DND-41 (cell line): ENCODE measurements around the gene DCDC1.

ENCODE experiments used
- ATAC-seq: fragments of 200-7000 bp; cut with Tn5 transposase; 3 replicates; pipeline ENCODE4 v1.9.1; 2021; ENCODE audit warnings: low read depth; ENCODE audit not compliant: insufficient read depth
- DNase-seq: peaks from one replicate; pipeline ENCODE4 v3.0.0-alpha.2; 2020
- H2AFZ ChIP-seq: 2 replicates; pipeline ENCODE4 v1.6.0; 2012; ENCODE audit warnings: low read depth, low read length
- H3K27ac ChIP-seq: 2 replicates; pipeline ENCODE4 v1.5.1; 2012; ENCODE audit warnings: low read length, inconsistent platforms
- H3K27me3 ChIP-seq: fragments of 200-600 bp; sonication (generic); 2 replicates; pipeline ENCODE4 v1.6.0; 2012; ENCODE audit warnings: low read length, mild to moderate bottlenecking, inconsistent platforms; ENCODE audit not compliant: insufficient read depth, poor library complexity
- H3K36me3 ChIP-seq: 2 replicates; pipeline ENCODE4 v1.5.1; 2012; ENCODE audit warnings: low read length, inconsistent platforms; ENCODE audit not compliant: insufficient read depth
- H3K4me1 ChIP-seq: 2 replicates; pipeline ENCODE4 v1.5.1; 2012; ENCODE audit warnings: mild to moderate bottlenecking, low read length; ENCODE audit not compliant: insufficient read depth
- H3K4me2 ChIP-seq: 2 replicates; pipeline ENCODE4 v1.6.0; 2012; ENCODE audit warnings: mild to moderate bottlenecking, moderate library complexity, low read length, inconsistent platforms; ENCODE audit not compliant: insufficient read depth
- H3K4me3 ChIP-seq, 2 experiments: fragments of 200-600 bp in 1 of 2; shearing (Covaris generic) in 1 of 2; 2 replicates each; pipeline ENCODE4 v1.5.1; 2012 to 2016; ENCODE audit warnings: inconsistent platforms in 2 of 2, low read length in 2 of 2, mild to moderate bottlenecking in 2 of 2, low read depth in 1 of 2, moderate library complexity in 1 of 2
- H3K79me2 ChIP-seq: 2 replicates; pipeline ENCODE4 v1.6.0; 2012; ENCODE audit warnings: low read length, inconsistent platforms; ENCODE audit not compliant: insufficient read depth
- H3K9ac ChIP-seq: 2 replicates; pipeline ENCODE4 v1.6.0; 2012; ENCODE audit warnings: low read depth, mild to moderate bottlenecking, inconsistent platforms, low read length, moderate library complexity
- H3K9me3 ChIP-seq: 2 replicates; pipeline ENCODE4 v1.5.1; 2012; ENCODE audit warnings: low read length, moderate library complexity, mild to moderate bottlenecking, inconsistent platforms; ENCODE audit not compliant: insufficient read depth, severe bottlenecking
- H4K20me1 ChIP-seq: 2 replicates; pipeline ENCODE4 v1.6.0; 2012; ENCODE audit warnings: low read length; ENCODE audit not compliant: insufficient read depth
- EZH2 ChIP-seq: IDR thresholded peaks from 3 replicates; pipeline ENCODE4 v1.6.1; 2012; ENCODE audit warnings: borderline replicate concordance, low read depth, mild to moderate bottlenecking, moderate library complexity, low read length, inconsistent platforms; ENCODE audit not compliant: severe bottlenecking
- TF ChIP-seq, protein P1 (sequence below): IDR thresholded peaks from 2 replicates; pipeline ENCODE4 v1.5.1; 2012; ENCODE audit warnings: borderline replicate concordance, low read length, moderate library complexity, mild to moderate bottlenecking; ENCODE audit not compliant: poor library complexity, severe bottlenecking; ENCODE audit errors: extremely low read depth

The DCDC1 gene

DNA sequence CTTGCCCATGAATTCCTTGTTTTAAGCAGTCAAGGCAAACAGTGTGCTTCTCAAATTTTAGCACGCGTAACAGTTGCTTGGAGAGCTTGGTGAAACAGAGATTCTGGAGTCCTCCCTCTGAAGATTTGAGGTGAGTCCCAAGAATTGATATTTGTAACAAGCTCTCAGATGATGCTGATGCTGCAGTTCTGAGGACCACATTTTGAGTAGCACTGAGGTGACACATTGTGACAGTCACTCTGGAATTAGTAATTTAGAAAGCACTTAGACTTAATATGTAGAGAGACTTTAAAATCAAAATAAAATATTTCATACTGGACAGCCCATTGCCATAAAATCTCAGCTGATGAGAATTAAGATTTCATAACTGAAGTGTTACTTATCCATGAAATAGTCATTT, 38.7 kb upstream of the DCDC1 start:
- Histone ChIP-seq H3K36me3 (no peaks in the 10 kb centered on the region), H4K20me1 (no peaks in the 10 kb centered on the region), H3K27me3 (no peaks in the 10 kb centered on the region), H3K9me3 (no peaks in the 10 kb centered on the region), H3K9ac (no peak overlapping the region), H3K4me1 (no peaks in the 10 kb centered on the region), H3K27ac (no peak overlapping the region), H3K79me2 (no peaks in the 10 kb centered on the region), H3K4me3 (no peak overlapping the region), H3K4me2 (no peak overlapping the region), H2AFZ (no peak overlapping the region)
- DNase-seq (no peak), ATAC-seq (no peak)
- TF ChIP-seq EZH2 = no peak
- TF ChIP-seq, protein P1, sequence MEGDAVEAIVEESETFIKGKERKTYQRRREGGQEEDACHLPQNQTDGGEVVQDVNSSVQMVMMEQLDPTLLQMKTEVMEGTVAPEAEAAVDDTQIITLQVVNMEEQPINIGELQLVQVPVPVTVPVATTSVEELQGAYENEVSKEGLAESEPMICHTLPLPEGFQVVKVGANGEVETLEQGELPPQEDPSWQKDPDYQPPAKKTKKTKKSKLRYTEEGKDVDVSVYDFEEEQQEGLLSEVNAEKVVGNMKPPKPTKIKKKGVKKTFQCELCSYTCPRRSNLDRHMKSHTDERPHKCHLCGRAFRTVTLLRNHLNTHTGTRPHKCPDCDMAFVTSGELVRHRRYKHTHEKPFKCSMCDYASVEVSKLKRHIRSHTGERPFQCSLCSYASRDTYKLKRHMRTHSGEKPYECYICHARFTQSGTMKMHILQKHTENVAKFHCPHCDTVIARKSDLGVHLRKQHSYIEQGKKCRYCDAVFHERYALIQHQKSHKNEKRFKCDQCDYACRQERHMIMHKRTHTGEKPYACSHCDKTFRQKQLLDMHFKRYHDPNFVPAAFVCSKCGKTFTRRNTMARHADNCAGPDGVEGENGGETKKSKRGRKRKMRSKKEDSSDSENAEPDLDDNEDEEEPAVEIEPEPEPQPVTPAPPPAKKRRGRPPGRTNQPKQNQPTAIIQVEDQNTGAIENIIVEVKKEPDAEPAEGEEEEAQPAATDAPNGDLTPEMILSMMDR = no peak

DNA sequence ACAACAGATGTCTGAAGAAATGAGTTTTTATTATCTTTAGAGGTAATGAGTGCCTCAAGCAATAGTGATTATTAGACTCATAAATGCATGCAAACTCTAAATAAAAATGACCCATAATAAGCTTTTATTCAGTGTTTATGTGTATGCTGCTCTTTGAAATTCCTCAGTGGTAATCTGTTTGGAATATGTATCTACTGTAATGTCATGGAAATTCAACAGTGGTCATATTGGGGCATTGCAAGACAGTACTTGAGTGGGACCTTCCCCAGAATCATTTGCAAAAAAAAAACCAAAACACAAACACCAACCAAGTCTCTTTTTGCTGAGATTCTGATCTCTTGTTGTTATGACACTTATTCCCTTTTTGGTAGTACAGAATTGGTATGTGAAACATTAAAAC, 35.1 kb upstream of the DCDC1 start:
- H3K4me2 ChIP-seq = no peak overlapping the region
- H2AFZ ChIP-seq = no peak overlapping the region
- ATAC-seq (no peak), DNase-seq (no peak)
- no peak overlapping the region for H3K9ac ChIP-seq
- H3K9me3 ChIP-seq = no peaks in the 10 kb centered on the region
- no peaks in the 10 kb centered on the region for H3K27me3 ChIP-seq
- no peaks in the 10 kb centered on the region for H3K79me2 ChIP-seq
- H4K20me1 ChIP-seq = no peaks in the 10 kb centered on the region
- TF ChIP-seq, protein P1 = no peak
- no peak for TF ChIP-seq EZH2
- no peak overlapping the region for H3K27ac ChIP-seq
- H3K4me3 ChIP-seq = no peak overlapping the region
- no peaks in the 10 kb centered on the region for H3K4me1 ChIP-seq
- H3K36me3 ChIP-seq = no peaks in the 10 kb centered on the region

DNA sequence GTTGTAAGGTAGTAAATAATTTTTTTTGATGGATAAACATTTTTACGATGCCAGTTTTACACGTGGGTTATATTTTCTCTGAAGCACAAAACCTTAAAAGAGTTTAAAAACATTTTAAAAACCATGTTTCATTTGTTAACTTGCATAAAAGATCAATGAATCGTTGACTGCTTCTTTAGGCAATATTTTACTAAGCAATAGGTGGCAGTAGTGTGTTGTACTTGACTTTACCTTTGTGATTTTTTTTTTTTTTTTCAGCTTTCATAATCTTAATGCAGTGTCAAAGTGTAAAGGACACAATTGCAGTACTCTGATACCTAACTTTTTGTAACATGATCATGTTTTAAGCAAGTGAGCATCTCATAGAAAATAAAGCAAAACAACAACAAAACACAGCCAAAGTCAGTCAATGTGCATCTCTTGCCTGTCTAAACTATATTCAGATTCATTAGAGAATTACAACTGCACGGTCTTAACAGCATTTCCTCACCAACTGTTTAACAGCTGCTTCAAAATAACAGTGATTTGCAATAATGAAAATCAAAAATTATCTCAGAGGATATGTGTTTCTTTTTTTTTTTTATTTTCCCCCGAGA, 27.8 kb upstream of the DCDC1 start:
- ATAC-seq = peak; percentile 45; the same call in 1 of the 3 replicates
- H3K9ac ChIP-seq = no peak overlapping the region
- no peaks in the 10 kb centered on the region for H3K4me1 ChIP-seq
- H3K9me3 ChIP-seq = no peaks in the 10 kb centered on the region
- H3K79me2 ChIP-seq = no peaks in the 10 kb centered on the region
- H3K4me3 ChIP-seq = no peak overlapping the region
- no peak for DNase-seq
- H2AFZ ChIP-seq = no peak overlapping the region
- no peaks in the 10 kb centered on the region for H3K27me3 ChIP-seq
- H3K27ac ChIP-seq = no peak overlapping the region
- H4K20me1 ChIP-seq = no peaks in the 10 kb centered on the region
- H3K36me3 ChIP-seq = no peaks in the 10 kb centered on the region
- TF ChIP-seq, protein P1 = peak; percentile 69
- TF ChIP-seq EZH2 = no peak
- no peak overlapping the region for H3K4me2 ChIP-seq
